OCI-LY3 (cell line): ENCODE measurements around the gene MAP2.

ENCODE experiments used
- H2AFZ ChIP-seq: fragments of 200-600, 300-600 bp; shearing (Covaris generic); 2 replicates; pipeline ENCODE4 v1.6.0; 2014; ENCODE audit warnings: antibody characterized with exemption, low read depth, low read length
- H3K27ac ChIP-seq: fragments of 200-600, 300-600 bp; sonication (generic); 2 replicates; pipeline ENCODE4 v1.5.1; 2014; ENCODE audit warnings: mild to moderate bottlenecking, low read length, moderate library complexity, mixed read lengths
- H3K27me3 ChIP-seq: fragments of 200-600, 300-600 bp; sonication (generic); 2 replicates; pipeline ENCODE4 v1.6.1; 2014; ENCODE audit warnings: low read depth, low read length, mixed read lengths
- H3K36me3 ChIP-seq: fragments of 200-600, 300-600 bp; sonication (generic); replicated peaks from 2 replicates; pipeline ENCODE3; 2014; ENCODE audit warnings: low read depth, low read length, mixed read lengths
- H3K4me1 ChIP-seq: fragments of 300-600, 200-600 bp; sonication (generic); 2 replicates; pipeline ENCODE4 v1.6.1; 2014; ENCODE audit warnings: low read length, mixed read lengths
- H3K4me2 ChIP-seq: fragments of 200-600, 300-600 bp; sonication (generic); 2 replicates; pipeline ENCODE4 v1.6.1; 2014; ENCODE audit warnings: low read length, mixed read lengths
- H3K4me3 ChIP-seq: fragments of 300-600, 200-600 bp; sonication (generic); 2 replicates; pipeline ENCODE4 v1.5.1; 2014; ENCODE audit warnings: antibody characterized with exemption, mild to moderate bottlenecking, low read length, moderate library complexity
- H3K79me2 ChIP-seq: fragments of 300-600, 200-600 bp; shearing (Covaris generic); 2 replicates; pipeline ENCODE4 v1.6.1; 2014; ENCODE audit warnings: mild to moderate bottlenecking, low read length, mixed read lengths
- H3K9ac ChIP-seq: fragments of 300-600, 200-600 bp; shearing (Covaris generic); 2 replicates; pipeline ENCODE4 v1.6.0; 2014; ENCODE audit warnings: mild to moderate bottlenecking, low read length, moderate library complexity
- H3K9me3 ChIP-seq: fragments of 200-600, 300-600 bp; shearing (Covaris generic); 2 replicates; pipeline ENCODE4 v1.6.1; 2014; ENCODE audit warnings: low read length, mixed read lengths; ENCODE audit not compliant: insufficient read depth
- H4K20me1 ChIP-seq: fragments of 200-600, 300-600 bp; sonication (generic); 2 replicates; pipeline ENCODE4 v1.6.1; 2016; ENCODE audit warnings: low read length, mixed read lengths; ENCODE audit not compliant: insufficient read depth
- EZH2phosphoT487 ChIP-seq: fragments of 200-600 bp; shearing (Covaris generic); IDR thresholded peaks from 2 replicates; pipeline ENCODE4 v1.6.1; 2018; ENCODE audit warnings: antibody characterized with exemption, mixed run types, low read depth
- TF ChIP-seq, protein P1 (sequence below): fragments of 200-600, 300-600 bp; sonication (generic); IDR thresholded peaks from 2 replicates; pipeline ENCODE4 v1.5.1; 2014; ENCODE audit warnings: antibody characterized with exemption, low read length, low read depth

The MAP2 gene

DNA sequence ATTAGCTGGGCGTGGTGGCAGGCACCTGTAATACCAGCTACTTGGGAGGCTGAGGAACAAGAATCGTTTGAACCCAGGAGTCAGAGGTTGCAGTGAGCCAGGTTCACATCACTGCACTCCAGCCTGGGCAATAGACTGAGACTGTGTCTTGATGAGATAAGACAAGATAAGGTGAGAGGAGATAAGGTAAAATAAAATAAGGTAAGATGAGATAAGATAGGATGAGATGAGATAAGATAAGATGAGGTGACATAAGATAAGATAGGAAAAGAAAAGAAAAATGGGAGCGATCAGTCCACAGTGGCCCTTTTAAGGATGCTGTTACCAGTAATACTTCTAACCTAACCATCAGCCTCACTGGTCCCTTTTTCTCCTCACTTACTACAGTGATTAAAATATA is 213.4 kb downstream of the MAP2 start:
- no peak overlapping the region for H2AFZ ChIP-seq
- H3K4me2 ChIP-seq: no peak overlapping the region
- no peaks in the 10 kb centered on the region for H3K36me3 ChIP-seq
- no peak overlapping the region for H3K9ac ChIP-seq
- no peak overlapping the region for H3K4me3 ChIP-seq
- peaks cover 15% of the 10 kb centered on the region for H3K4me1 ChIP-seq
- TF ChIP-seq, protein P1, sequence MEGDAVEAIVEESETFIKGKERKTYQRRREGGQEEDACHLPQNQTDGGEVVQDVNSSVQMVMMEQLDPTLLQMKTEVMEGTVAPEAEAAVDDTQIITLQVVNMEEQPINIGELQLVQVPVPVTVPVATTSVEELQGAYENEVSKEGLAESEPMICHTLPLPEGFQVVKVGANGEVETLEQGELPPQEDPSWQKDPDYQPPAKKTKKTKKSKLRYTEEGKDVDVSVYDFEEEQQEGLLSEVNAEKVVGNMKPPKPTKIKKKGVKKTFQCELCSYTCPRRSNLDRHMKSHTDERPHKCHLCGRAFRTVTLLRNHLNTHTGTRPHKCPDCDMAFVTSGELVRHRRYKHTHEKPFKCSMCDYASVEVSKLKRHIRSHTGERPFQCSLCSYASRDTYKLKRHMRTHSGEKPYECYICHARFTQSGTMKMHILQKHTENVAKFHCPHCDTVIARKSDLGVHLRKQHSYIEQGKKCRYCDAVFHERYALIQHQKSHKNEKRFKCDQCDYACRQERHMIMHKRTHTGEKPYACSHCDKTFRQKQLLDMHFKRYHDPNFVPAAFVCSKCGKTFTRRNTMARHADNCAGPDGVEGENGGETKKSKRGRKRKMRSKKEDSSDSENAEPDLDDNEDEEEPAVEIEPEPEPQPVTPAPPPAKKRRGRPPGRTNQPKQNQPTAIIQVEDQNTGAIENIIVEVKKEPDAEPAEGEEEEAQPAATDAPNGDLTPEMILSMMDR: no peak
- peaks cover 18% of the 10 kb centered on the region for H3K27me3 ChIP-seq
- no peak overlapping the region for H3K27ac ChIP-seq
- no peaks in the 10 kb centered on the region for H3K79me2 ChIP-seq
- no peaks in the 10 kb centered on the region for H4K20me1 ChIP-seq
- no peaks in the 10 kb centered on the region for H3K9me3 ChIP-seq

DNA sequence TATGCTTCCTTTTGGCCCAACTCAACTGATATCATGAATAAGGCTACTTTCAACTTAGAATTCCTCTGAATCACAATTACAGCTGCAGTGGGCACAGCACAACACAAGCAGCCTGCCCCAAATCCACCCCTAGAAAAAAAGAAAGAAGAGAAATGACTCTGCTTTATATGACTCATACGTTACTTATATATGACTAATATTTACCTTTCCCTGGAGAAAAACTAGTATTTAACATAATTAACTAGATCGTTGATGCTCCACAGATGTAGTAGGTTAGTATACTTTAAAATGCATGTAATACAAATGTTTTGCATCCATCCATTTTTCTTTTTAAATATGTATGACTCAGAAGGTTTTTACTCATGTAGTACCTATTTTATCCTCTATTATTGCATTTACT is 214.5 kb downstream of the MAP2 start:
- Histone ChIP-seq H3K27ac (no peak overlapping the region), H3K79me2 (no peaks in the 10 kb centered on the region), H3K9me3 (no peaks in the 10 kb centered on the region), H3K27me3 (peaks cover 8% of the 10 kb centered on the region), H3K4me1 (peaks cover 7% of the 10 kb centered on the region), H3K4me2 (no peak overlapping the region), H3K36me3 (no peaks in the 10 kb centered on the region), H3K4me3 (no peak overlapping the region), H3K9ac (no peak overlapping the region), H2AFZ (no peak overlapping the region), H4K20me1 (no peaks in the 10 kb centered on the region)
- TF ChIP-seq, protein P1: no peak
- TF ChIP-seq EZH2phosphoT487: no peak

DNA sequence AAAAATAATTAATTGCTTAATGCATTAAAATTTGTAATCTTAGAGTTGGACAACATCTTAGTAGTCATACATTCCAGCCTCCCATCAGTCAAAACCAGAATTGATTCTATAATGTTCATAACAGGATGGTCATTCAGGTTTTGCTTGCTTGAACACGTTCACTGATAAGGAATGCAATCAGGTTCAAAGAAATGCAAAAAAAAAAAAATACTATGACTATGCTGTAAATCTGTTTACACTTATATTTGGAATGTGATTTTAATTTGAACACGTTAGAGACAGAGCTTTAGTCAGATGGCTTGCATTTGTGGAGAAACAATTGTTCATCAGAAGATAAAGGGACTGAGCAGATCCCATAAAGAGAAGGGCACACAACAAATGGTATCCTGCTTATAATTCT is 216.5 kb downstream of the MAP2 start:
- TF ChIP-seq, protein P1: no peak
- Histone ChIP-seq H3K27ac (no peak overlapping the region), H3K9ac (no peak overlapping the region), H4K20me1 (no peaks in the 10 kb centered on the region), H3K4me3 (no peak overlapping the region), H3K4me1 (peaks cover 7% of the 10 kb centered on the region), H3K36me3 (no peaks in the 10 kb centered on the region), H3K9me3 (no peaks in the 10 kb centered on the region), H3K79me2 (no peaks in the 10 kb centered on the region), H2AFZ (no peak overlapping the region), H3K4me2 (no peak overlapping the region), H3K27me3 (no peaks in the 10 kb centered on the region)

DNA sequence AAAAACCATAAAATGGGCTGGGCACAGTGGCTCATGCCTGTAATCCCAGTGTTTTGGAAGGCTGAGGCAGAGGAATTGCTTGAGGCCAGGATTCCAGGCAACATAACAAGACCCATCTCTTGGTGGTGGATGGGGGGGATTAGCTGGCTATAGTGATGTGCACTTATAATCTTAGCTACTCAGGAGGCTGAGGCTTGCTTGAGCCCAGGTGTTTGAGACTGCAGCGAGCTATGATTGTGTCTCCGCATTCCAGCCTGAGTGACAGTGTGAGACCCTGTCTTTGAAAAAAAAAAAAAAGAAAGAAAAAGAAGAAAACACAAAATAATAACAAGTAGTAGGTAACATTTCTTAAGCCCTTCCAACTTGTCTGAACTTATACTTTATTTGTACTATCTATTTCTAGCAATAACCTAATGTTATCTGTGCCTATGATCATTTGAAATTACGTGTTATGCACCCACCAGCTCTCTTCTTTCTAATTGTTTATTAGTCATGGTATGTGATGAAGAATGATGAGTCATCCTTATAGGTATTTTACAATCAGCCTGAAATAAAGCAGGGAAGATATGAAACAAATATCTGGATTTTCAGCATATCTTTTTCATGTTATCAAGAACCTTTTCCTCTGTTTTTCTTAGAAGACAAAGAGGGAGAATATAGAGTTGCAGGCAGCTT is 218.4 kb downstream of the MAP2 start:
- Histone ChIP-seq H4K20me1 (no peaks in the 10 kb centered on the region), H3K27me3 (no peaks in the 10 kb centered on the region), H3K4me3 (no peak overlapping the region), H3K4me2 (no peak overlapping the region), H2AFZ (no peak overlapping the region), H3K9me3 (no peaks in the 10 kb centered on the region), H3K79me2 (no peaks in the 10 kb centered on the region), H3K4me1 (peaks cover 7% of the 10 kb centered on the region), H3K36me3 (no peaks in the 10 kb centered on the region), H3K9ac (no peak overlapping the region), H3K27ac (no peak overlapping the region)
- TF ChIP-seq, protein P1: no peak
- no peak for TF ChIP-seq EZH2phosphoT487
